H1 (cell line): Measurements from ENCODE around the gene MKI67. TPM values are rescaled to one million over a fixed set of nuclear protein-coding genes. Genes with fewer than 3 reads are reported as not detected.

ENCODE experiments used
- BACH1 ChIP-seq: IDR thresholded peaks from 2 replicates; pipeline ENCODE4 v1.6.1; 2012; ENCODE audit warnings: low read length, improper control_type of control experiment
- GTF2F1 ChIP-seq: IDR thresholded peaks from 2 replicates; pipeline ENCODE4 v1.6.1; 2012; ENCODE audit warnings: low read depth, low read length, improper control_type of control experiment, borderline replicate concordance
- MAFK ChIP-seq: IDR thresholded peaks from 2 replicates; pipeline ENCODE4 v1.6.1; 2012; ENCODE audit warnings: low read depth, mild to moderate bottlenecking, improper control_type of control experiment, low read length
- SAP30 ChIP-seq: fragments of 300-600 bp; sonication (generic); IDR thresholded peaks from 2 replicates; pipeline ENCODE4 v1.7.1; 2012; ENCODE audit warnings: low read length, moderate library complexity, mild to moderate bottlenecking, inconsistent platforms; ENCODE audit not compliant: insufficient read depth, insufficient replicate concordance
- YY1 ChIP-seq: IDR thresholded peaks from 2 replicates; pipeline ENCODE4 v1.6.1; 2011; ENCODE audit warnings: low read depth, mild to moderate bottlenecking, low read length
- polyA plus RNA-seq, 7 experiments: library from polyadenylated mRNA; depleted of rRNA in 3 of 7; stranded (reverse) in 5 of 7; unstranded in 2 of 7; fragments of >200 nt in 5 of 7; fragments of 200-250 nt in 2 of 7; gene quantifications; 1 replicate in 5 of 7; 2 replicates in 1 of 7; 4 replicates in 1 of 7; pipeline versions ENCODE4 v1.2.1 to v1.2.3, GENCODE V29; 2011 to 2013; ENCODE audit warnings: missing spikeins in 2 of 7, mixed read lengths in 2 of 7
- total RNA-seq: library from RNA; stranded (reverse); fragmentation: NEBNext Ultra II Directional; extraction: Animal tissue kit (Norgen Biotek cat#: 25700); gene quantifications from 2 replicates; pipeline ENCODE4 v1.2.1, GENCODE V29; 2021
- TF ChIP-seq, protein P1 (sequence below): IDR thresholded peaks from 2 replicates; pipeline ENCODE4 v1.6.1; 2011; ENCODE audit warnings: low read length, improper control_type of control experiment

MKI67 gene
- total and polyA plus RNA-seq, 2 of the 8 experiments (the other 6 are each of a cell fraction or from before 2014, with no cell fraction given) = 15.8 to 85.1 TPM

DNA sequence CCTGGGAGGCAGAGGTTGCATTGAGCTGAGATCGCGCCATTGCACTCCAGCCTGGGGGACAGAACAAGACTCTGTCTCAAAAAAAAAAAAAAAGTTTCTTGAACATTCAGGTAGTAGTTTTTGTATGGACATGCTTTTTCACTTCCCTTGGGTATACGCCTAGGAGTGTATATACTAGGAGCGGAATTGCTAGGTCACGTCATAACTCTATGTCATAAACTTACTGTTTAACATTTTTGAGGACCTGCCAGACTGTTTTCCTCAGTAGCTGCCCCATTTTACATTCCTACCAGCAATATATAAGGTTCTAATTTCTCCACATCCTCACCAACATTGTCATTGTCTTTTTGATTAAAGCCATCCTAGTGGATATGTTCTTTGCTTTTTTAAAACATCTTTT lies 51.6 kb downstream of the MKI67 start (continued):
- TF ChIP-seq SAP30 (no peak), YY1 (no peak), BACH1 (no peak), GTF2F1 (no peak), MAFK (no peak)
- TF ChIP-seq, protein P1, sequence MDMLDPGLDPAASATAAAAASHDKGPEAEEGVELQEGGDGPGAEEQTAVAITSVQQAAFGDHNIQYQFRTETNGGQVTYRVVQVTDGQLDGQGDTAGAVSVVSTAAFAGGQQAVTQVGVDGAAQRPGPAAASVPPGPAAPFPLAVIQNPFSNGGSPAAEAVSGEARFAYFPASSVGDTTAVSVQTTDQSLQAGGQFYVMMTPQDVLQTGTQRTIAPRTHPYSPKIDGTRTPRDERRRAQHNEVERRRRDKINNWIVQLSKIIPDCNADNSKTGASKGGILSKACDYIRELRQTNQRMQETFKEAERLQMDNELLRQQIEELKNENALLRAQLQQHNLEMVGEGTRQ = no peak
